ENCODE results near the gene MIF. TPM values are rescaled to one million over a fixed set of nuclear protein-coding genes. Genes with fewer than 3 reads are reported as not detected.

Gene MIF
- total RNA-seq, 1 experiment from 2014 or later = 1,068 TPM

GRCh38 chr22:23875801-23876200 is 18.4 kb upstream of the MIF start:
- H3K79me1 ChIP-seq (ENCODE audit: insufficient read depth, low read depth, low read length, poor library complexity, severe bottlenecking) = no peaks in the 10 kb centered on the region
- H3K4me3 Mint-ChIP-seq = no peak overlapping the region
- no peaks in the 10 kb centered on the region for H3K9me3 ChIP-seq (ENCODE audit: control insufficient read depth, low read depth, low read length)
- H3K4me1 Mint-ChIP-seq = peaks cover 0 to 4% of the 10 kb centered on the region in 2 experiments; a peak in 1 of 4 replicates
- H3K36me3 Mint-ChIP-seq (ENCODE audit: insufficient read depth in 1 of 3, low read depth in 3 of 3) = peaks cover 4 to 19% (median 10%) of the 10 kb centered on the region in 3 experiments; a peak in 5 of 7 replicates
- H2BK5ac ChIP-seq (ENCODE audit: insufficient read length, low read length) = no peak overlapping the region
- TF ChIP-seq CTCF (conservative IDR thresholded peaks at IDR 0.05) = no peak
- no peaks in the 10 kb centered on the region for H3K79me2 ChIP-seq (ENCODE audit: insufficient read depth, low read length)
- no peak overlapping the region for H2BK20ac ChIP-seq (ENCODE audit: low read depth, low read length, poor library complexity, severe bottlenecking)
- H3K27me3 Mint-ChIP-seq (ENCODE audit: low read depth) = no peaks in the 10 kb centered on the region
- H3K4me2 ChIP-seq (ENCODE audit: insufficient read depth, insufficient read length, low read length) = no peak overlapping the region
- no peak overlapping the region for H2BK12ac ChIP-seq (ENCODE audit: insufficient read length, low read depth, low read length)
- no peaks in the 10 kb centered on the region for H3K4me1 ChIP-seq (ENCODE audit: insufficient read depth, low read length)
- no peak overlapping the region for H3K9ac ChIP-seq (ENCODE audit: extremely low read depth, insufficient read length, low read length)
- no peaks in the 10 kb centered on the region for H3K23me2 ChIP-seq (ENCODE audit: insufficient read length, low read depth, low read length, poor library complexity, severe bottlenecking)
- H3K27me3 ChIP-seq (ENCODE audit: insufficient read depth, low read length) = no peaks in the 10 kb centered on the region
- no peak overlapping the region for H2BK120ac ChIP-seq (ENCODE audit: low read depth, low read length, poor library complexity, severe bottlenecking)
- no peak overlapping the region for H3K4ac ChIP-seq (ENCODE audit: low read depth, low read length)
- DNase-seq = no peak
- no peak overlapping the region for H3K27ac Mint-ChIP-seq
- no peak overlapping the region for H3K56ac ChIP-seq (ENCODE audit: insufficient read length, low read depth, low read length)
- no peak overlapping the region for H2AK5ac ChIP-seq (ENCODE audit: insufficient read length, low read length)
- no peak overlapping the region for H3K27ac ChIP-seq (ENCODE audit: insufficient read length, low read depth, low read length)
- H3K23ac ChIP-seq (ENCODE audit: insufficient read length, low read depth, low read length) = no peak overlapping the region
- H4K8ac ChIP-seq (replicated peaks; ENCODE audit: insufficient read length, low read depth, low read length) = no peak overlapping the region
- no peaks in the 10 kb centered on the region for H3K9me3 Mint-ChIP-seq
- no CpG with 5 or more reads among the region's 2 CpGs for WGBS (ENCODE audit: extremely low coverage, insufficient read length, low lambda C conversion rate)
- no peak overlapping the region for H4K91ac ChIP-seq (ENCODE audit: insufficient read length, low read depth, low read length)
- H4K5ac ChIP-seq (ENCODE audit: insufficient read length, low read depth, low read length) = no peak overlapping the region
- no peak overlapping the region for H3K18ac ChIP-seq (ENCODE audit: insufficient read length, low read depth, low read length)
- no peak overlapping the region for H2BK15ac ChIP-seq (ENCODE audit: low read depth, low read length)
- H3T11ph ChIP-seq (ENCODE audit: low read length) = no peak overlapping the region
- no peaks in the 10 kb centered on the region for H4K20me1 ChIP-seq (ENCODE audit: control insufficient read depth, insufficient read depth, insufficient read length)
- H2AFZ ChIP-seq (ENCODE audit: low read length) = no peak overlapping the region
- H3K14ac ChIP-seq (ENCODE audit: insufficient read depth, low read length) = no peak overlapping the region
